Left lung (tissue), 10 donors: Measurements from ENCODE around the gene SUPT3H. TPM values are rescaled to one million over a fixed set of nuclear protein-coding genes. Genes with fewer than 3 reads are reported as not detected.

Experiments
- ATAC-seq: fragments of 200-7000 bp; cut with Tn5 transposase; one replicate; pipeline ENCODE4 v1.9.1; 2020; ENCODE audit warnings: moderate library complexity
- DNase-seq, 4 donors: peaks; one replicate each; pipeline ENCODE4 v3.0.0-alpha.2; 2013 to 2020
- H3K27ac ChIP-seq, 2 donors: fragments of 200-600 bp; sonication (generic) in 1 of 2; one replicate each; pipeline versions ENCODE4 v1.5.0 to v1.8.0; 2020 to 2021
- H3K27me3 ChIP-seq, 2 donors: fragments of 200-600 bp; sonication (generic) in 1 of 2; one replicate each; pipeline versions ENCODE4 v1.5.0 to v1.8.0; 2020 to 2021
- H3K36me3 ChIP-seq, 2 donors: fragments of 200-600 bp; sonication (generic) in 1 of 2; one replicate each; pipeline versions ENCODE4 v1.5.0 to v1.8.0; 2020 to 2021
- H3K4me1 ChIP-seq, 2 donors: fragments of 200-600 bp; one replicate each; pipeline ENCODE4 v1.8.0; 2021
- H3K4me3 ChIP-seq, 2 donors: fragments of 200-600 bp; sonication (generic) in 1 of 2; one replicate each; pipeline versions ENCODE4 v1.5.0 to v1.8.0; 2020 to 2021; ENCODE audit warnings: mild to moderate bottlenecking in 1 of 2
- H3K9me3 ChIP-seq, 2 donors: fragments of 200-600 bp; sonication (generic) in 1 of 2; one replicate each; pipeline versions ENCODE4 v1.5.0 to v1.8.0; 2020 to 2021
- intact Hi-C, 2 donors: fragments of 100-400 bp; cut with DNase I; formaldehyde crosslinking; loops; one replicate each; pipeline versions ENCODE4 v1.11.2 to v1.14.2; 2022
- polyA plus RNA-seq, 6 donors: library from polyadenylated mRNA; unstranded; fragments of 120-200 nt; gene quantifications; one replicate each; pipeline ENCODE4 v1.2.1, GENCODE V29; 2013; ENCODE audit not compliant: insufficient read length in 6 of 6
- total RNA-seq, 2 donors: library from RNA; stranded (reverse); fragmentation: NEBNext Ultra II Directional; extraction: Animal tissue kit (Norgen Biotek cat#: 25700); gene quantifications; one replicate each; pipeline ENCODE4 v1.2.1, GENCODE V29; 2021
- TF ChIP-seq, protein P1 (sequence below), 2 donors: fragments of 200-600 bp; sonication (generic) in 1 of 2; IDR thresholded peaks; one replicate each; pipeline versions ENCODE4 v1.5.0 to v1.8.0; 2021; ENCODE audit warnings: antibody characterized with exemption in 2 of 2
- donor health status: DM: no; HTN: yes; CAD: no.
- donor health status: DM: no; HTN: no; CAD: no.

SUPT3H gene
- total and polyA plus RNA-seq, 8 donors: 4.7 to 33.0 (median 26.2) TPM

DNA sequence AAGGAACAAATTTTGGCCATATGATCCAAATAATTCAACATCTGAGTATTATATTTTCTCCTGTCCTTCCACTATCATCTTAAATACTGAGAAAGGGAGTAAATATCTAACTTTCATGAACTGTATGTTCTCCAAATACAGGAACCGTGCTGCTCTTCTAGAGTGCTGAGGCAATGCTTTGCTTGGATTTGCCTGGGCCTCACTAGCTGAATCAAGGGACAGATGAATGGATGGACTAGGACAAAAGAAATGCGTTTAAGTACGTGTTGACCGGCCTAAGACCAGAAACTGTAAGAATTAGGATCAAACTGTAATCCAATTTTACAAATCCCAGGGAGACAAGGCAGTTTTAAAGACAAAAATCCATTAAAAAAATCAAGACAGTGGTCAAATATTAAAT lies 412.0 kb downstream of the SUPT3H start:
- Histone ChIP-seq H3K27ac (no peak overlapping the region), H3K4me3 (no peak overlapping the region), H3K27me3 (no peaks in the 10 kb centered on the region), H3K4me1 (no peaks in the 10 kb centered on the region), H3K36me3 (no peaks in the 10 kb centered on the region), H3K9me3 (no peaks in the 10 kb centered on the region)
- ATAC-seq: no peak
- no peak for DNase-seq
- intact Hi-C loops: no loop called here
- TF ChIP-seq, protein P1, sequence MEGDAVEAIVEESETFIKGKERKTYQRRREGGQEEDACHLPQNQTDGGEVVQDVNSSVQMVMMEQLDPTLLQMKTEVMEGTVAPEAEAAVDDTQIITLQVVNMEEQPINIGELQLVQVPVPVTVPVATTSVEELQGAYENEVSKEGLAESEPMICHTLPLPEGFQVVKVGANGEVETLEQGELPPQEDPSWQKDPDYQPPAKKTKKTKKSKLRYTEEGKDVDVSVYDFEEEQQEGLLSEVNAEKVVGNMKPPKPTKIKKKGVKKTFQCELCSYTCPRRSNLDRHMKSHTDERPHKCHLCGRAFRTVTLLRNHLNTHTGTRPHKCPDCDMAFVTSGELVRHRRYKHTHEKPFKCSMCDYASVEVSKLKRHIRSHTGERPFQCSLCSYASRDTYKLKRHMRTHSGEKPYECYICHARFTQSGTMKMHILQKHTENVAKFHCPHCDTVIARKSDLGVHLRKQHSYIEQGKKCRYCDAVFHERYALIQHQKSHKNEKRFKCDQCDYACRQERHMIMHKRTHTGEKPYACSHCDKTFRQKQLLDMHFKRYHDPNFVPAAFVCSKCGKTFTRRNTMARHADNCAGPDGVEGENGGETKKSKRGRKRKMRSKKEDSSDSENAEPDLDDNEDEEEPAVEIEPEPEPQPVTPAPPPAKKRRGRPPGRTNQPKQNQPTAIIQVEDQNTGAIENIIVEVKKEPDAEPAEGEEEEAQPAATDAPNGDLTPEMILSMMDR (IDR thresholded peaks at IDR 0.05): no peak

DNA sequence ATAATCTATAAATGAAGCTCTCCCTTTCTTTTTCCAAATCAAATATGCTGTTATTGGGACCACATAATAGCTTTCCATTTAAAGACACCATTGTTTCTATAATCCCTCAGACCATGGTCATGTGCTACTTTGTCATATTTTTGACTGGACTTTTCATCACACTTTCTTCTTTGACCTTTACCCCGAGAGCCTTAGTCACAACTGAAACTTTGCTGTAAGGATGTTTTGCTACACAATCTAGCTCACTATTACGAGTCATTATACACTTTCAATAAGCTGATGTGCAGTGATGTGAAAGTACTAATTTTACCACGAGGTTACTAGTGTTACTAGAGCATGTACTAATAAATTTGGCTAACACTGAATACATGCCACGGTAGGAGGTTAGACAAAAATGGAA lies 416.8 kb downstream of the SUPT3H start:
- Histone ChIP-seq H3K36me3 (no peaks in the 10 kb centered on the region), H3K4me1 (no peaks in the 10 kb centered on the region), H3K27ac (no peak overlapping the region), H3K4me3 (no peak overlapping the region), H3K9me3 (no peaks in the 10 kb centered on the region), H3K27me3 (no peaks in the 10 kb centered on the region)
- intact Hi-C loops: no loop called here
- no peak for DNase-seq
- TF ChIP-seq, protein P1 (IDR thresholded peaks at IDR 0.05): no peak
- no peak for ATAC-seq

DNA sequence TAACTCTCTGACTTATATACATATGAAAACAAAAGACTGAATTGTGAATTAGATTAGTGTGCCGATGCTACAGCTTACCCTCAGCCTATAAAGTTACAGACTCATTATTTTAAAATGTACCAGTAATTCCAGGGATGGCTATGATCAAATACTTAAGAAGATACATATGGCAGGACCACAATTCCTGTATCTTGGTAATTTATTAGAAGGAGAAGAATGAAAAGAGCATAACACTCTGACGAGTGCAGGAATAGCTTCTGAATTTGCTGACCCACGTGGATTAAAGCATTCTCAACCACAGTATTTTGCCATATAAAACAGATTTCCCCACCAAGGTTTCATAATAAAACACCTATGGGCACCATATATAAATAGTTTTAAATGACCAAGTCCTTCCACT lies 418.1 kb downstream of the SUPT3H start:
- H3K4me1 ChIP-seq: no peaks in the 10 kb centered on the region
- DNase-seq: no peak
- ATAC-seq: no peak
- H3K9me3 ChIP-seq: no peaks in the 10 kb centered on the region
- TF ChIP-seq, protein P1 (IDR thresholded peaks at IDR 0.05): no peak
- intact Hi-C loops: no loop called here
- H3K4me3 ChIP-seq: no peak overlapping the region
- no peaks in the 10 kb centered on the region for H3K36me3 ChIP-seq
- H3K27ac ChIP-seq: no peak overlapping the region
- H3K27me3 ChIP-seq: no peaks in the 10 kb centered on the region

DNA sequence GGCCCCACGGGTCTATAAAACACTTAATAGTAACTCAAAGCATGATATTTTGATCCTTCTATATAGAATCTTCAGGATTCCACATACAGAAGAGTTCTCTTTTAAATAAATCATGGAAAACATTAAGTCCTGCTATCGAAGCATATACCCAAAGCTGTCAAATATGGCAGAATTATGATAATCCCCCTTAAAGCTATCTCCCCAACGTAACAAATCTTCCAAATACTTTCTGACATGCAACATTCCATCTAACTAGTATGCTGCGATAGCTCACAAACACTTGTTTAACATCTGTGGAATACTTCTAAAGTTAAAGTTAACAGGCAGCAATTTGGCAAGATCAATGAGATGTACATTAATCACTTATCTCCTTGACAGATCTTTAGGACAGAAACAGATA lies 420.6 kb downstream of the SUPT3H start:
- ATAC-seq: no peak
- intact Hi-C loops: no loop called here
- H3K9me3 ChIP-seq: no peaks in the 10 kb centered on the region
- H3K4me1 ChIP-seq: no peaks in the 10 kb centered on the region
- no peak overlapping the region for H3K4me3 ChIP-seq
- no peak for DNase-seq
- TF ChIP-seq, protein P1 (IDR thresholded peaks at IDR 0.05): no peak
- no peaks in the 10 kb centered on the region for H3K27me3 ChIP-seq
- H3K36me3 ChIP-seq: peaks cover 0 to 7% of the 10 kb centered on the region in 2 donors
- H3K27ac ChIP-seq: no peak overlapping the region

DNA sequence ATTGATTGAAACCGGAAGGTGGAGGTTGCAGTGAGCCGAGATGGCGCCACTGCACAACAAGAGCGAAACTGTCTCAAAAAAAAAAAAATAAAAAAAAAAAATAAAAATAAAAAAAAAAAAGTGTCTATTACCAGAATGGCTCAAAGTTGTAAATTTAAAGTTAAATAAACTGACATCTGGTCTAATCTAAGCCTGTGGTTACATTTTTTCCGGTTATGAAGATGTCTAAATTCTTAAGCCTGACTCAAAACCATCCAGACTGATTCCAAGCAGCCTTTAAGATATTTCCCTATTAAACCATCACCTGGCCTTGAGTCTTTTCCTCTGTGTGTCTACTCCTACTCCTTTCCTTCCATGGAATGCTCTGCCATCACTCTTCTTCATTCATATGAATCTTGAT lies 421.3 kb downstream of the SUPT3H start:
- Histone ChIP-seq H3K27me3 (no peaks in the 10 kb centered on the region), H3K36me3 (peaks cover 0 to 15% of the 10 kb centered on the region in 2 donors), H3K4me3 (no peak overlapping the region), H3K27ac (no peak overlapping the region), H3K9me3 (no peaks in the 10 kb centered on the region), H3K4me1 (no peaks in the 10 kb centered on the region)
- ATAC-seq: no peak
- intact Hi-C loops: no loop called here
- TF ChIP-seq, protein P1 (IDR thresholded peaks at IDR 0.05): no peak
- no peak for DNase-seq
